Liver (tissue), 9 donors: ENCODE results near the gene MAT2B. TPM values are rescaled to one million over a fixed set of nuclear protein-coding genes. Genes with fewer than 3 reads are reported as not detected.

Source experiments
- DNase-seq: peaks from one replicate; pipeline ENCODE4 v3.0.0-alpha.2; 2017; ENCODE audit warnings: low spot score
- H3K27ac ChIP-seq, 2 donors: one replicate each; pipeline ENCODE4 v1.7.0; 2013; ENCODE audit warnings: inconsistent platforms in 2 of 2, low read length in 2 of 2, control low read depth in 1 of 2, low read depth in 1 of 2, mild to moderate bottlenecking in 1 of 2
- H3K27me3 ChIP-seq, 4 donors: one replicate each; pipeline versions ENCODE4 v1.6.1 to v1.7.0; 2013; ENCODE audit warnings: low read length in 3 of 4, inconsistent platforms in 1 of 4, mild to moderate bottlenecking in 1 of 4, moderate library complexity in 1 of 4; ENCODE audit not compliant: control insufficient read depth in 4 of 4, insufficient read depth in 4 of 4
- H3K36me3 ChIP-seq, 4 donors: one replicate each; pipeline versions ENCODE4 v1.6.1 to v1.7.0; 2013; ENCODE audit warnings: low read length in 3 of 4, mild to moderate bottlenecking in 3 of 4, low read depth in 1 of 4, moderate library complexity in 1 of 4; ENCODE audit not compliant: control insufficient read depth in 4 of 4, insufficient read depth in 3 of 4
- H3K4me1 ChIP-seq, 4 donors: one replicate each; pipeline versions ENCODE4 v1.6.1 to v1.7.0; 2013; ENCODE audit warnings: low read length in 3 of 4, mild to moderate bottlenecking in 3 of 4, moderate library complexity in 1 of 4; ENCODE audit not compliant: control insufficient read depth in 4 of 4, insufficient read depth in 4 of 4
- H3K4me3 ChIP-seq, 3 donors: one replicate each; pipeline versions ENCODE4 v1.6.1 to v1.7.0; 2013; ENCODE audit warnings: low read length in 3 of 3, control low read depth in 1 of 3, low read depth in 1 of 3, mild to moderate bottlenecking in 1 of 3
- H3K9ac ChIP-seq, 2 donors: one replicate each; pipeline ENCODE4 v1.7.0; 2013; ENCODE audit warnings: low read length in 2 of 2, mild to moderate bottlenecking in 2 of 2, moderate library complexity in 2 of 2, control low read depth in 1 of 2, low read depth in 1 of 2
- H3K9me3 ChIP-seq, 4 donors: one replicate each; pipeline versions ENCODE4 v1.6.1 to v1.7.0; 2013; ENCODE audit warnings: low read length in 3 of 4; ENCODE audit not compliant: control insufficient read depth in 4 of 4
- EGR1 ChIP-seq, 2 donors: IDR thresholded peaks; 2 replicates each; pipeline ENCODE4 v1.6.1; 2016 to 2018; ENCODE audit warnings: antibody characterized with exemption in 2 of 2, low read depth in 2 of 2
- FOXA1 ChIP-seq: IDR thresholded peaks from 2 replicates; pipeline ENCODE4 v1.6.1; 2016; ENCODE audit warnings: antibody characterized with exemption
- FOXA2 ChIP-seq: IDR thresholded peaks from 2 replicates; pipeline ENCODE4 v1.6.1; 2016; ENCODE audit warnings: antibody characterized with exemption
- HNF4A ChIP-seq, 2 donors: conservative IDR thresholded peaks; 2 replicates each; pipeline ENCODE4 v1.6.1; 2016; ENCODE audit warnings: antibody characterized with exemption in 2 of 2, mild to moderate bottlenecking in 2 of 2
- JUND ChIP-seq, 2 donors: IDR thresholded peaks; 2 replicates each; pipeline ENCODE4 v1.6.1; 2016; ENCODE audit warnings: antibody characterized with exemption in 2 of 2
- NR2F2 ChIP-seq: IDR thresholded peaks from 2 replicates; pipeline ENCODE4 v1.6.1; 2016; ENCODE audit warnings: antibody characterized with exemption
- RAD21 ChIP-seq, 2 donors: IDR thresholded peaks; 2 replicates each; pipeline ENCODE4 v1.6.1; 2016; ENCODE audit warnings: antibody characterized with exemption in 2 of 2, mild to moderate bottlenecking in 2 of 2
- RXRA ChIP-seq, 2 donors: IDR thresholded peaks; 2 replicates each; pipeline ENCODE4 v1.6.1; 2017 to 2018; ENCODE audit warnings: antibody characterized with exemption in 2 of 2, mild to moderate bottlenecking in 1 of 2
- SP1 ChIP-seq: IDR thresholded peaks from 2 replicates; pipeline ENCODE4 v1.6.1; 2018; ENCODE audit warnings: antibody characterized with exemption, mild to moderate bottlenecking
- TAF1 ChIP-seq: conservative IDR thresholded peaks from 2 replicates; pipeline ENCODE4 v1.6.1; 2016; ENCODE audit warnings: antibody characterized with exemption, mild to moderate bottlenecking
- YY1 ChIP-seq: IDR thresholded peaks from 2 replicates; pipeline ENCODE4 v1.6.1; 2016; ENCODE audit warnings: antibody characterized with exemption, mild to moderate bottlenecking
- WGBS: extraction: QIAGEN DNeasy Blood & Tissue Kit; methylation state at CpG from one replicate; pipeline ENCODE4 v1.1.7; 2013; 5-methylcytosine and 5-hydroxymethylcytosine counted together
- polyA plus RNA-seq, 2 donors: library from polyadenylated mRNA; stranded (reverse) in 1 of 2; unstranded in 1 of 2; fragments of 200-250 nt in 1 of 2; fragments of >200 nt in 1 of 2; fragmentation: Nextera tagmentation in 1 of 2; extraction: Ambion mirVana in 1 of 2; gene quantifications; one replicate each; pipeline versions ENCODE4 v1.2.1 to v1.2.3, GENCODE V29; 2013 to 2015
- total RNA-seq, 2 donors: library from RNA; depleted of rRNA; stranded (reverse); fragments of >200 nt; gene quantifications; one replicate each; pipeline ENCODE4 v1.2.3, GENCODE V29; 2014
- TF ChIP-seq, protein P1 (sequence below): IDR thresholded peaks from 2 replicates; pipeline ENCODE4 v1.6.1; 2016; ENCODE audit warnings: antibody characterized with exemption
- TF ChIP-seq, protein P2 (sequence below): fragments of 150-350 bp; IDR thresholded peaks from 2 replicates; pipeline ENCODE4 v1.5.1; 2017; ENCODE audit warnings: improper control_type of control experiment, low read depth, low read length; ENCODE audit not compliant: missing input control
- TF ChIP-seq, protein P3 (sequence below): IDR thresholded peaks from 2 replicates; pipeline ENCODE4 v1.6.1; 2016; ENCODE audit warnings: antibody characterized with exemption, mild to moderate bottlenecking
- TF ChIP-seq, protein P4 (sequence below): IDR thresholded peaks from 2 replicates; pipeline ENCODE4 v1.6.1; 2016; ENCODE audit warnings: antibody characterized with exemption
- TF ChIP-seq, protein P5 (sequence below): IDR thresholded peaks from 2 replicates; pipeline ENCODE4 v1.6.1; 2016; ENCODE audit warnings: antibody characterized with exemption
- donor health status: healthy.
- donor health status: healthy.
- donor health status: healthy.
- donor health status: healthy.
- donor health status: healthy.

The MAT2B gene
- total and polyA plus RNA-seq, 4 donors: 21.3 to 41.3 (median 25.0) TPM

DNA sequence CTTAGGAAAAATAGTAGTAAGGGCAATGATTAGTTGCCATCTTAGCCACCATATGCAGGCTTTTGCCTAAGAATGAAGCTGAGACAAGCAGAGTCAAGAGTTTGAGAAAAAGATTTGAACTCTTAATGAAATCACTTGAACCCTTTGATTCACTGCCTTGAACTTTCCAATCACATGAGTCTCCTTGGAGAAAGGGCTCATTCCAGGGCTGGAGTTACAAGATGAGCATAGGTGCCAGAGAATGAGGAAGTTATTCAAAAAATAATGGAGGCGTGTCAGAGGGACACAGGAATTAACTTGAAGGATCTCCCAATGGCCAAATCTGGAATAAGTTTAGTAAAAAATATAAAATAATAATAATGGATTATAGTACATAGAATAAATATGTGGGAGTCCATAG is 35.3 kb downstream of the MAT2B start:
- no peaks in the 10 kb centered on the region for H3K4me1 ChIP-seq
- no peak for DNase-seq
- H3K36me3 ChIP-seq: no peaks in the 10 kb centered on the region
- no peak overlapping the region for H3K27ac ChIP-seq
- TF ChIP-seq FOXA1: no peak
- TF ChIP-seq HNF4A (conservative IDR thresholded peaks at IDR 0.05): no peak
- no peak for TF ChIP-seq RAD21 (IDR thresholded peaks at IDR 0.05)
- no peak for TF ChIP-seq JUND (IDR thresholded peaks at IDR 0.05)
- no peak for TF ChIP-seq SP1
- TF ChIP-seq, protein P1, sequence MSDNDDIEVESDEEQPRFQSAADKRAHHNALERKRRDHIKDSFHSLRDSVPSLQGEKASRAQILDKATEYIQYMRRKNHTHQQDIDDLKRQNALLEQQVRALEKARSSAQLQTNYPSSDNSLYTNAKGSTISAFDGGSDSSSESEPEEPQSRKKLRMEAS: no peak
- TF ChIP-seq, protein P2, sequence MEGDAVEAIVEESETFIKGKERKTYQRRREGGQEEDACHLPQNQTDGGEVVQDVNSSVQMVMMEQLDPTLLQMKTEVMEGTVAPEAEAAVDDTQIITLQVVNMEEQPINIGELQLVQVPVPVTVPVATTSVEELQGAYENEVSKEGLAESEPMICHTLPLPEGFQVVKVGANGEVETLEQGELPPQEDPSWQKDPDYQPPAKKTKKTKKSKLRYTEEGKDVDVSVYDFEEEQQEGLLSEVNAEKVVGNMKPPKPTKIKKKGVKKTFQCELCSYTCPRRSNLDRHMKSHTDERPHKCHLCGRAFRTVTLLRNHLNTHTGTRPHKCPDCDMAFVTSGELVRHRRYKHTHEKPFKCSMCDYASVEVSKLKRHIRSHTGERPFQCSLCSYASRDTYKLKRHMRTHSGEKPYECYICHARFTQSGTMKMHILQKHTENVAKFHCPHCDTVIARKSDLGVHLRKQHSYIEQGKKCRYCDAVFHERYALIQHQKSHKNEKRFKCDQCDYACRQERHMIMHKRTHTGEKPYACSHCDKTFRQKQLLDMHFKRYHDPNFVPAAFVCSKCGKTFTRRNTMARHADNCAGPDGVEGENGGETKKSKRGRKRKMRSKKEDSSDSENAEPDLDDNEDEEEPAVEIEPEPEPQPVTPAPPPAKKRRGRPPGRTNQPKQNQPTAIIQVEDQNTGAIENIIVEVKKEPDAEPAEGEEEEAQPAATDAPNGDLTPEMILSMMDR: no peak
- TF ChIP-seq TAF1: no peak
- no peak for TF ChIP-seq NR2F2
- TF ChIP-seq, protein P3, sequence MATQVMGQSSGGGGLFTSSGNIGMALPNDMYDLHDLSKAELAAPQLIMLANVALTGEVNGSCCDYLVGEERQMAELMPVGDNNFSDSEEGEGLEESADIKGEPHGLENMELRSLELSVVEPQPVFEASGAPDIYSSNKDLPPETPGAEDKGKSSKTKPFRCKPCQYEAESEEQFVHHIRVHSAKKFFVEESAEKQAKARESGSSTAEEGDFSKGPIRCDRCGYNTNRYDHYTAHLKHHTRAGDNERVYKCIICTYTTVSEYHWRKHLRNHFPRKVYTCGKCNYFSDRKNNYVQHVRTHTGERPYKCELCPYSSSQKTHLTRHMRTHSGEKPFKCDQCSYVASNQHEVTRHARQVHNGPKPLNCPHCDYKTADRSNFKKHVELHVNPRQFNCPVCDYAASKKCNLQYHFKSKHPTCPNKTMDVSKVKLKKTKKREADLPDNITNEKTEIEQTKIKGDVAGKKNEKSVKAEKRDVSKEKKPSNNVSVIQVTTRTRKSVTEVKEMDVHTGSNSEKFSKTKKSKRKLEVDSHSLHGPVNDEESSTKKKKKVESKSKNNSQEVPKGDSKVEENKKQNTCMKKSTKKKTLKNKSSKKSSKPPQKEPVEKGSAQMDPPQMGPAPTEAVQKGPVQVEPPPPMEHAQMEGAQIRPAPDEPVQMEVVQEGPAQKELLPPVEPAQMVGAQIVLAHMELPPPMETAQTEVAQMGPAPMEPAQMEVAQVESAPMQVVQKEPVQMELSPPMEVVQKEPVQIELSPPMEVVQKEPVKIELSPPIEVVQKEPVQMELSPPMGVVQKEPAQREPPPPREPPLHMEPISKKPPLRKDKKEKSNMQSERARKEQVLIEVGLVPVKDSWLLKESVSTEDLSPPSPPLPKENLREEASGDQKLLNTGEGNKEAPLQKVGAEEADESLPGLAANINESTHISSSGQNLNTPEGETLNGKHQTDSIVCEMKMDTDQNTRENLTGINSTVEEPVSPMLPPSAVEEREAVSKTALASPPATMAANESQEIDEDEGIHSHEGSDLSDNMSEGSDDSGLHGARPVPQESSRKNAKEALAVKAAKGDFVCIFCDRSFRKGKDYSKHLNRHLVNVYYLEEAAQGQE: no peak
- TF ChIP-seq, protein P4, sequence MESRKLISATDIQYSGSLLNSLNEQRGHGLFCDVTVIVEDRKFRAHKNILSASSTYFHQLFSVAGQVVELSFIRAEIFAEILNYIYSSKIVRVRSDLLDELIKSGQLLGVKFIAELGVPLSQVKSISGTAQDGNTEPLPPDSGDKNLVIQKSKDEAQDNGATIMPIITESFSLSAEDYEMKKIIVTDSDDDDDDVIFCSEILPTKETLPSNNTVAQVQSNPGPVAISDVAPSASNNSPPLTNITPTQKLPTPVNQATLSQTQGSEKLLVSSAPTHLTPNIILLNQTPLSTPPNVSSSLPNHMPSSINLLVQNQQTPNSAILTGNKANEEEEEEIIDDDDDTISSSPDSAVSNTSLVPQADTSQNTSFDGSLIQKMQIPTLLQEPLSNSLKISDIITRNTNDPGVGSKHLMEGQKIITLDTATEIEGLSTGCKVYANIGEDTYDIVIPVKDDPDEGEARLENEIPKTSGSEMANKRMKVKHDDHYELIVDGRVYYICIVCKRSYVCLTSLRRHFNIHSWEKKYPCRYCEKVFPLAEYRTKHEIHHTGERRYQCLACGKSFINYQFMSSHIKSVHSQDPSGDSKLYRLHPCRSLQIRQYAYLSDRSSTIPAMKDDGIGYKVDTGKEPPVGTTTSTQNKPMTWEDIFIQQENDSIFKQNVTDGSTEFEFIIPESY: no peak
- no peak for TF ChIP-seq FOXA2
- no peak for TF ChIP-seq YY1
- TF ChIP-seq, protein P5, sequence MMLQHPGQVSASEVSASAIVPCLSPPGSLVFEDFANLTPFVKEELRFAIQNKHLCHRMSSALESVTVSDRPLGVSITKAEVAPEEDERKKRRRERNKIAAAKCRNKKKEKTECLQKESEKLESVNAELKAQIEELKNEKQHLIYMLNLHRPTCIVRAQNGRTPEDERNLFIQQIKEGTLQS: no peak
- no peaks in the 10 kb centered on the region for H3K9me3 ChIP-seq
- peaks cover 0 to 6% (median 0%) of the 10 kb centered on the region in 4 donors for H3K27me3 ChIP-seq
- 78% methylated on average over 1 of the region's 1 CpG for WGBS
- H3K9ac ChIP-seq: no peak overlapping the region
- no peak overlapping the region for H3K4me3 ChIP-seq

DNA sequence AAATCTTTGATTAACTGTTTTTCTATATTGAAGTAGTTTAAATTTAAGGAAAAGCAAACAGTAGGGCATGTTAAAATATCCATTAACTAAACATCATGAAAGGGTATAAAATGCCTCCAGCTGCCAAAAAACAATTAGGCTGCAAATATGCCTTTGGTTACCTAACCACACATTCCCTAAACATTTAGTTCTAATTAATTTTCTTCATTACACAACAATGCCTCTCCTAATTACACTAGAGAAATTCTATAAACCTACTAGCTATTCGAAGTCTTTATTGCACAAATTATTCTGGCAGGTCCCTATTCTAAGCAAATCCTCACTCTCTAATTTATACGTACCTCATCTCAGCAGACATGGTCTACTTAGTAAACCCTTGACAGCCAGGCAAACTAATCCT is 37.4 kb downstream of the MAT2B start:
- Histone ChIP-seq H3K4me1 (no peaks in the 10 kb centered on the region), H3K9me3 (no peaks in the 10 kb centered on the region), H3K4me3 (no peak overlapping the region), H3K9ac (no peak overlapping the region), H3K27ac (no peak overlapping the region), H3K36me3 (no peaks in the 10 kb centered on the region), H3K27me3 (peaks cover 0 to 6% (median 0%) of the 10 kb centered on the region in 4 donors)
- TF ChIP-seq, protein P1: no peak
- TF ChIP-seq RXRA (IDR thresholded peaks at IDR 0.05): no peak
- no peak for TF ChIP-seq NR2F2
- TF ChIP-seq FOXA1: no peak
- TF ChIP-seq EGR1 (IDR thresholded peaks at IDR 0.05; ENCODE audit: low read depth in 2 of 2): no peak
- 87% methylated on average over 2 of the region's 2 CpGs for WGBS
- DNase-seq: no peak
